Activated naive CD8-positive, alpha-beta T cell treated with anti-CD3 and anti-CD28 coated beads, Interleukin-2, amount 10 ng/mL, durations not matched to agents 7 days and 5 days (primary cell): ENCODE measurements around the gene NPFFR1. TPM values are rescaled to one million over a fixed set of nuclear protein-coding genes. Genes with fewer than 3 reads are reported as not detected.

Experiments
- ATAC-seq: fragments of 150-1000 bp; cut with Tn5 transposase; one replicate; pipeline ENCODE4 v1.10.0; 2021; ENCODE audit warnings: low read depth, moderate library complexity
- POLR2A ChIA-PET: fragments of 350-600 bp; sonication (Branson Sonifier 250); formaldehyde crosslinking; loops from one replicate; lab custom pipeline; 2021; ENCODE audit warnings: antibody characterized with exemption; lab: Charles Lee
- DNase-seq: peaks from one replicate; pipeline ENCODE4 v3.0.0; 2021
- H3K27ac Mint-ChIP-seq: one replicate; pipeline ENCODE4 v1.8.0; 2022; ENCODE audit warnings: mild to moderate bottlenecking, mixed read lengths
- H3K27me3 Mint-ChIP-seq: one replicate; pipeline ENCODE4 v1.8.0; 2022; ENCODE audit warnings: mild to moderate bottlenecking, moderate library complexity, mixed read lengths
- H3K36me3 Mint-ChIP-seq: one replicate; pipeline ENCODE4 v1.8.0; 2021; ENCODE audit warnings: mild to moderate bottlenecking, mixed read lengths
- H3K4me1 Mint-ChIP-seq: one replicate; pipeline ENCODE4 v1.8.0; 2021; ENCODE audit warnings: mixed read lengths
- H3K4me3 Mint-ChIP-seq: one replicate; pipeline ENCODE4 v1.8.0; 2022; ENCODE audit warnings: mild to moderate bottlenecking, moderate library complexity, mixed read lengths
- H3K9me3 Mint-ChIP-seq: one replicate; pipeline ENCODE4 v1.8.0; 2021; ENCODE audit warnings: mixed read lengths
- total RNA-seq, 2 experiments: library from RNA; stranded (reverse); gene quantifications; one replicate each; pipeline ENCODE4 v1.2.3, GENCODE V29; 2021

The NPFFR1 gene
- total RNA-seq, 2 experiments from 2014 or later: 0.03 TPM; not detected in 1

DNA sequence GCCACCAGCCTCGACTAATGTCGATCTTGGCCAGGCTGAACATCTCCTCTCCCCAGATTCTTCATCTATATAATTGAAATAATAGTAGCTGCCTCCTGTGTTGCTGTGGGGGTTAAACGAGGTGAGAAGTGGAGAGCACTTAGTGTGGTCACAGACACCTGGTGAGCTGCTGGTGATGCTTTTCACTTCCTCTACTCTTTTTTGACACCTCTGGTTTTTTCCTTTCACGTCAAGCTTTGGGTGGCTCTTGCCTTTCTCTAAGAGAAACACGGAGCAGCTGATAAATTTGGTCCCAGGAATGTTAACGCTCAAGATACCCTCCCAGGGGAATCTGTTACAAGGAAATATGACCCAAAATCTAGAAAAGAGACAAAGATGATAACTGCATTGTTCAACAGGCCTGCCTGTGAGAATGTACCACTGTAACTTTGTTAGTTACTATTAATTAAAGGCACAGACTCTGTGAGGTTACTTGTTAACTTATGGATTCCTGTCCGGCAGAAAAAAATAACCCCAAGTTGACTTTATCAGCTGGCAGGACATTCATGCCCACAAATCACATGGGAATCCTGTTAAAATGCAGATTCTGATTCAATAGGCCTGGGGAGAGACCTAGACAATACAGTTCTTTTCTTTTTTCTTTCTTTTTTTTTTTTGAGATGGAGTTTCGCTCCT, 9.5 kb upstream of the NPFFR1 start:
- Mint-ChIP-seq H3K27me3 (peaks cover 11% of the 10 kb centered on the region), H3K4me3 (no peak overlapping the region), H3K36me3 (no peaks in the 10 kb centered on the region), H3K27ac (no peak overlapping the region), H3K9me3 (no peaks in the 10 kb centered on the region), H3K4me1 (peaks cover 5% of the 10 kb centered on the region)
- no peak for ATAC-seq
- no peak for DNase-seq
- POLR2A ChIA-PET: interaction anchor here (0.8 kb wide), 1 partner anchor 17 kb away, joined by 4 read pairs; no protein-coding TSS in a partner anchor

DNA sequence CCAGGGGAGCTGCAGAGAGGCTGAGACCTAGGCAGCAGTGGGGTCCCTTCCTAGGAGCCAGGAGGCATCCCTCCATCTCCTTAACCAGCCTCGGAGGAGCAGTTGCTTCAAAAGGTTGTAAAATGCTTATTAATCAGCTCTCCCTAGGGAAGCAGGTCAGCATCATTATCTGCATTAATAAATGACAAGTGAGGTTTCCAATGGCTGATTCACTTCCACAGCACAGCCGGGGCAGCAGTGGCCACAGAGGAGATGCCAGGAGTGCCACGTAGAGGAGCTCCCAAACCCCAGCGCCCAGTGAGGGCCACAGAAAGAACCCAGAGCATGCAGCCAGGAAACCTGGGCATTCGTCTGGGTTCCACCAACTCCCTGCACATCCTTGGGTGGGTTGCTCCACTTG, 8.2 kb upstream of the NPFFR1 start:
- POLR2A ChIA-PET: no interaction called here
- Mint-ChIP-seq H3K27ac (no peak overlapping the region), H3K4me1 (peaks cover 4% of the 10 kb centered on the region), H3K27me3 (peaks cover 14% of the 10 kb centered on the region), H3K4me3 (no peak overlapping the region), H3K9me3 (no peaks in the 10 kb centered on the region), H3K36me3 (no peaks in the 10 kb centered on the region)
- ATAC-seq: no peak
- DNase-seq: no peak

DNA sequence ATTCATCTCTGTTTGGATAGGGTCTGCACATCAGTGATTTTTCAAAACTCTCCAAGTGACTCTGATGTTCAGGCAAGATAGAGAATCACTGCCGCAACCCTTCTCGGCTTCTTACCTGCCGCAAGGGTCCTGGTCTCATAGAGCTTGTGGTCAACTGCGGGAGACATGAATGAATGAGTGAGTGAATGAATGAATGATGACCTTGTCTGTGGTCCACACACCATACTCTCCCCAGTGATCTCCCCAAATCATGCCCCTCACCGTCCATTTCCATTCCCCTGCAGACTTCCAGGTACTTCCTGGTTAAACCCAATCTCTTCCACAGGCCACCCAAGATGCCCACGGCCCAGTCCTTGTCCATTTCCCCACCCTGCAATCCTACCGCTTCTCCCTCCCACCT, 5.9 kb upstream of the NPFFR1 start:
- Mint-ChIP-seq H3K4me3 (no peak overlapping the region), H3K27ac (no peak overlapping the region), H3K27me3 (peaks cover 33% of the 10 kb centered on the region)

DNA sequence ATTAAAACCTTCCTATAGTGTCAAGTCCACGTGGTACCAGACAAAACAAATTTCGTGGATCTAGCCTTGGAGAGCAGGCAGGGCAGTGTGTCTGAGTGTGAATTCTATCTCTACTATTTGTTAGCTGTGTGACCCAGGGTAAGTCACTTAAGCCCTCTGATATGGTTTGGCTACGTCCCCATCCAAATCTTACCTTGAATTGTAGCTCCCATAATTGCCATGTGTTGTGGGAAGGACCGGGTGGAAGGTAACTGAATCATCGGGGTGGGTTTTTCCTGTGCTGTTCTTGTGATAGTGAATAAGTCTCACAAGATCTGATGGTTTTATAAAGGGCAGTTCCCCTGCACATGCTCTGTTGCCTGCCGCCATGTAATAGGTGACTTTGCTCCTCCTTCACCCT, 2.8 kb upstream of the NPFFR1 start:
- peaks cover 59% of the 10 kb centered on the region for H3K27me3 Mint-ChIP-seq
- no peak for ATAC-seq
- POLR2A ChIA-PET: no interaction called here

More for the DNA sequence above, 5.9 kb upstream of the NPFFR1 start:
- Mint-ChIP-seq H3K36me3 (no peaks in the 10 kb centered on the region), H3K9me3 (no peaks in the 10 kb centered on the region), H3K4me1 (peaks cover 4% of the 10 kb centered on the region)
- no peak for DNase-seq
- POLR2A ChIA-PET: no interaction called here
- ATAC-seq: no peak

DNA sequence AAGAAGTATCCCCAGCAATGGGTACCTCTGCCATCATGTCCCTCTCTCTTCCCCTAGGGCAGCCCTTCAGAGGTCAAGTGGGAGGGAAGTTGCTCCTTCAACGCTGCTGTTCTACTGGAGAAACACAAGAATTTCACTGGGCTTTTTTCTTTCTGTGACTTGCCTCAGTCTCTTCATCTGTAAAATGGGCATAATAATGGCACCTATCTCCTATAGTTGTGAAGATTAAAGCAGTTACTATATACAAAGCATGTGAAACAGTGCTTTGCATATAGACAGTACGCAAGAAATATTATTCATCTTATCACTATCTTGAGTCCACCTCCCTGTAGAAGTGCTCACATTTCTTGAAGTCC, 1.6 kb upstream of the NPFFR1 start:
- no peaks in the 10 kb centered on the region for H3K36me3 Mint-ChIP-seq
- POLR2A ChIA-PET: no interaction called here
- no peak overlapping the region for H3K4me3 Mint-ChIP-seq
- H3K27ac Mint-ChIP-seq: no peak overlapping the region
- peaks cover 3% of the 10 kb centered on the region for H3K4me1 Mint-ChIP-seq
- DNase-seq (no peak), ATAC-seq (no peak)
- peaks cover 69% of the 10 kb centered on the region for H3K27me3 Mint-ChIP-seq
- no peaks in the 10 kb centered on the region for H3K9me3 Mint-ChIP-seq

More for the DNA sequence above, 2.8 kb upstream of the NPFFR1 start:
- Mint-ChIP-seq H3K4me1 (peaks cover 3% of the 10 kb centered on the region), H3K27ac (no peak overlapping the region), H3K36me3 (no peaks in the 10 kb centered on the region), H3K9me3 (no peaks in the 10 kb centered on the region), H3K4me3 (no peak overlapping the region)
- no peak for DNase-seq

DNA sequence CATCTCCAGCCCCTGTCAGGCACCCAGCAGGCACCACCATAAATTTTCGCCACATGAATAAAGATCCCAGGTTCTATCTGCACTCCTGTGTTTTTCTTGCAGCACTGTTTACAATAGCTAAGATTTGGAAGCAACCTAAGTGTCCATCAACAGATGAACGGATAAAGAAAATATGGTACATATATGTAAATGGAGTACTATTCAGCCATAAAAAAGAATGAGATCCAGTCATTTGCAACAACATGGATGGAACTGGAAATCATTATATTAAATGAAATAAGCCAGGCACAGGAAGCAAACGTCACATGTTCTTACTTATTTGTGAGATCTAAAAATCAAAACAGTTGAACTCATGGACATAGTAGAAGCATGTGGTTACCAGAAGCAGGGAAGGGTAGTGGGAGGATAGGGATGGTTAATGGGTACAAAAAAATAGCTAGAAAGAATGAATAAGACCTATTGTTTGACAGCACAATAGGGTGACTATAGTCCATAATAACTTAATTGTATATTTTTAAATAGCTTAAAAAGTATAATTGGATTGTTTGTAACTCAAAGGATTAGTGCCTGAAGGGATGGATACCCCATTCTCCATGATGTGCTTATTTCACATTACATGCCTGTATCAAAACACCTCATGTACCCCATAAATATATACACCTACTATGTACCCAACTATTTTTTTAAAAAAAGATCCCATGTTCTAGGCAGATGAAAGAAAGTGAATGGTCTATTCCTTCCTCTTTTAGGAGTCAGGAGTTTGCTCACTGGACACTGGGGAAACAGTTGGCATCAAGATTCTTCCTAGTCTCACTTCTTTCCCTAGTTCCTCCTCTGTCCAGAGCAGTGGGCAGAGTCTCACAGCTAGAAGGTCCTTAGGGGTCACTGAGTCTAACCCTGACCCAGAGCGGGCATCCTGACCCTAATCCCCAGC, 1.0 kb upstream of the NPFFR1 start:
- Mint-ChIP-seq H3K4me3 (no peak overlapping the region), H3K27me3 (peaks cover 66% of the 10 kb centered on the region), H3K4me1 (peaks cover 3% of the 10 kb centered on the region), H3K27ac (no peak overlapping the region), H3K9me3 (no peaks in the 10 kb centered on the region), H3K36me3 (no peaks in the 10 kb centered on the region)
- no peak for DNase-seq
- POLR2A ChIA-PET: no interaction called here
- no peak for ATAC-seq

DNA sequence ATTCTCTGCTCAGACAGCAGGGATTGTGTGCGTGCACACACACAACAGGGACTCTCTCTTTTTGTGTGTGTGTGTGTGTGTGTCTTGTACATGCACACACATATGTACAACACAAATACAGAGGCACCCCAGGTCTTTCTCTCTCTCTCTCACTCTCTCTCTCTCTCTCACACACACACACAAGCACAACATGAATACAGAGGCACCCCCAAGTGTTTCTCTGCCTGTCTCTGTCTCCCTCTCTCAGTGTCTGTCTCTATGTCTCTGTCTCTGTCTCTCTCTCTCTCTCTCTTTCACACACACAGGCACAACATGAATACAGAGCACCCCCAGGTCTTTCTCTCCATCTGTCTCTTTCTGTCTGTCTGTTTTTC, 746 bp downstream of the NPFFR1 start:
- no peaks in the 10 kb centered on the region for H3K36me3 Mint-ChIP-seq
- POLR2A ChIA-PET: no interaction called here
- H3K27me3 Mint-ChIP-seq: peaks cover 59% of the 10 kb centered on the region
- DNase-seq (no peak), ATAC-seq (no peak)
- H3K27ac Mint-ChIP-seq: no peak overlapping the region
- H3K9me3 Mint-ChIP-seq: no peaks in the 10 kb centered on the region
- peaks cover 3% of the 10 kb centered on the region for H3K4me1 Mint-ChIP-seq
- no peak overlapping the region for H3K4me3 Mint-ChIP-seq

DNA sequence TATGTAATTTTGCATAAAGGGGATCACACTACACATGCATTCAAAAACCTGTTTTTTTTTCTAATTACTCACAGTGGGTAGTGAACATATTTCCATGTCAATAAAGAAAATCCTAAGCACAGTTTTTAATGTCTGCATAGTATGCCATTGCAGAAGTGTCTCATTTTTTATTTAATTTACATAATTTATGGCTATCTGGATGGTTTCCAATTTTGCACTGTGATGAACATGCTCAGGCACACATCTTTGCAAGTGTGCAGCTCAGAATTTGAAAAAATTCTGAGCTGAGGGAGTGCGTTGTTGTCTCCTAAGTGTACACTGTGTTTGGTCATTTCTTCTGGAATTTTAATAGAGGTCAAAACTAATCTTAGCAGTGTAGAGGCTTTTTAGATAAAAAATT, 2.2 kb downstream of the NPFFR1 start:
- Mint-ChIP-seq H3K4me3 (no peak overlapping the region), H3K9me3 (no peaks in the 10 kb centered on the region), H3K27ac (no peak overlapping the region), H3K4me1 (peaks cover 3% of the 10 kb centered on the region), H3K36me3 (no peaks in the 10 kb centered on the region), H3K27me3 (peaks cover 55% of the 10 kb centered on the region)
- DNase-seq (no peak), ATAC-seq (no peak)
- POLR2A ChIA-PET: no interaction called here

DNA sequence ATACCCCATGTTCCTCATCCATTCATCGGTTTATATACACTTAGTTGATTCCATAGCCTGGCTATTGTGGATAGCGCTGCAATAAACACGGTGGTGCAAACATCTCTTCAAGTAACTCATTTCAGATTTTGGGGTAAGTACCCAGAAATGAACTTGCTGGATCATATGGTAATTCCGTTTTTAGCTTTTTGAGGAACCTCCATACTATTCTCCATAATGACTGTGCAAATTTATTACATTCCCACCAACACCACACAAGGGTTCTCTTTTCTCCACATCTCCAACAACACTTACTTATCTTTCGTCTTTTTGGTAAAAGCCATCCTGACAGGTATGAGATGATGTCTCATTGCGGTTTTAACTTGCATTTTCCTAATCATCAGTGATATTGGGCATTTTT, 3.7 kb downstream of the NPFFR1 start:
- Mint-ChIP-seq H3K36me3 (no peaks in the 10 kb centered on the region), H3K27ac (no peak overlapping the region), H3K4me1 (peaks cover 3% of the 10 kb centered on the region), H3K9me3 (peaks cover 2% of the 10 kb centered on the region), H3K4me3 (no peak overlapping the region), H3K27me3 (peaks cover 42% of the 10 kb centered on the region)
- POLR2A ChIA-PET: no interaction called here
- ATAC-seq: no peak
- no peak for DNase-seq

DNA sequence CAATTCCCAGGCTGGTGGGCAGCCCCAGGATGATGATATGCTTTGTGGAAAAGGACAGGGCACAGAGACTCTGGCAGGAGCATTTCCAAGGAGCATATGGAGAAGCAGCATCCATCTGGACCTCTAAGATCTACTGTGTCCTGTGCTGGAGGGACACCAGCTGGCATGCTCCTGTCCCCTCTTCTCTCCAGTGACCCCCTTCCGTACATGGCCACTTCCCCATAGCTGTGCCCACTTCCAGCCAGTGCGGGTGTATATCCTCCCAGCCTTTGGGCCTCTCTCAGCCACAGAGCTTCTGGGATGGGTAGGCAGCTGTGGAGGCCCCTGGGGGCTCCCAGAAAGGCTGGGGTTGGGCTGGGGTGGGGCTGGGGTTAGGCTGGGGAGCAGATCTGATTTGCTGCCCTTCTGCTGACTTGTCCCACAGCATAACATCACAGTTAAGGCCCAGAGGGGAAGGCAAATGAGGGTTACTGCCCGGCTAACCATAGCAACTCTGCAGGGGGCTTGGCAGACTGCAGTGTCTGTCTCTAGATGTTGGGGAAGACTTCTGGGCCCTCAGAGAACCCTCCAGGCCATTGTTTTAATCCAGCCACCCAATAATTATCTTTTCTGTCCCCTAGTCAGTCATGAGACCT, 6.3 kb downstream of the NPFFR1 start:
- H3K27me3 Mint-ChIP-seq: peaks cover 22% of the 10 kb centered on the region
- H3K4me3 Mint-ChIP-seq: no peak overlapping the region
- H3K36me3 Mint-ChIP-seq: no peaks in the 10 kb centered on the region
- POLR2A ChIA-PET: no interaction called here
- H3K27ac Mint-ChIP-seq: no peak overlapping the region
- DNase-seq (no peak), ATAC-seq (no peak)
- peaks cover 2% of the 10 kb centered on the region for H3K9me3 Mint-ChIP-seq
- H3K4me1 Mint-ChIP-seq: peaks cover 4% of the 10 kb centered on the region

DNA sequence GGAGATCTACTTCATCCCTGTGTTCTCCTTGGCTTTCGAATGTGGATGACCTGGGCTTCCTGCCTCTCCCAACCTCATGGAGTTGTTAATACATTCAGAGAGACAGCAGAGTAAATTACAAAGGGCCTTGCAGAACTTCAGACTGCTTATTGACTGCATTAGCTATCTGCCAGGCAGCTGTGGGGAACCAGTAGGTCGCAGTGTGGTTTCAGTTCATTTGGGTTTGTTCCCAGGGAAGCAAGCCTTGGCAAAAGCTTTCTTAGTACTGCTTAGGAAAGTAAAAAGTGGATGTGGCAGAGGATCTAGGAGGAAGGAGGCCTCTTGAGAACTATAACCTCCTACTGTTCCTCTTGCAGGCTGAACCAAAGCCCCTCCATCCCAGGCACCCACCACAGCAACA, 9.2 kb downstream of the NPFFR1 start:
- Mint-ChIP-seq H3K36me3 (no peaks in the 10 kb centered on the region), H3K27me3 (peaks cover 2% of the 10 kb centered on the region), H3K4me1 (peaks cover 11% of the 10 kb centered on the region), H3K4me3 (no peak overlapping the region), H3K27ac (no peak overlapping the region), H3K9me3 (peaks cover 2% of the 10 kb centered on the region)
- no peak for DNase-seq
- POLR2A ChIA-PET: no interaction called here
- ATAC-seq: no peak

DNA sequence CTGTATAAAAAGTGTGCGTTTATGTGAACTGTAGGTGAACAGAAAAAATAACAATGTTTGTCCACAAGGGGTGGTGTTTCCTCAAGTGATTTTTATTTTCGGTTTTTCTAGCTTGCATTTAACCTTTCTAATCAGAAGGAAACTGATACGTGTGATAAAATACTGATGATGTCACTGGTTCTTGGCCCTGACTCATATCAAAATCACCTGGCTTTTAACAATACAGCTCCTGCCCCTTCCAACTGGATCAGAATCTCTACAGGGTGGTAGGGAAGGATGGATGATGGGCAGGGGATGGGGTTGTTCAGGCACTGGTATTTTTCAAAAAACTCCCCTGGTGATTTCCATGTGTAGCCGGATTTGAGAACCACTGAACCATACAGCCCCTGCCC, 10.9 kb downstream of the NPFFR1 start:
- no peak overlapping the region for H3K27ac Mint-ChIP-seq
- peaks cover 2% of the 10 kb centered on the region for H3K27me3 Mint-ChIP-seq
- H3K4me1 Mint-ChIP-seq: peaks cover 11% of the 10 kb centered on the region
- no peak for DNase-seq
- H3K36me3 Mint-ChIP-seq: no peaks in the 10 kb centered on the region
- H3K4me3 Mint-ChIP-seq: peak overlapping the region; percentile 37
- ATAC-seq: peak; percentile 83
- H3K9me3 Mint-ChIP-seq: peaks cover 2% of the 10 kb centered on the region
- POLR2A ChIA-PET: interaction anchor here (0.8 to 1.2 kb wide), 2 partner anchors 92 to 108 kb away, joined by 3 to 4 read pairs; no protein-coding TSS in a partner anchor
